Mesendoderm (in vitro differentiated cells): ENCODE results near the gene ZFY.
"Not testable (repeated sequence)": the region's sequence is repeated elsewhere in the genome, so short reads cannot be mapped to it uniquely, and the experiment has no call there.

Experiments used
- DNase-seq: peaks from one replicate; pipeline ENCODE4 v3.0.0; 2013
- H2AK5ac ChIP-seq: 2 replicates; pipeline ENCODE4 v1.6.1; 2013; ENCODE audit warnings: low read length, inconsistent platforms
- H2BK120ac ChIP-seq: 2 replicates; pipeline ENCODE4 v1.6.1; 2013; ENCODE audit warnings: low read depth, mild to moderate bottlenecking, low read length, moderate library complexity, mixed read lengths
- H2BK15ac ChIP-seq: replicated peaks from 2 replicates; pipeline ENCODE4 v1.6.1; 2013; ENCODE audit warnings: low read depth, mild to moderate bottlenecking, moderate library complexity
- H2BK5ac ChIP-seq: 2 replicates; pipeline ENCODE4 v1.6.1; 2013; ENCODE audit warnings: low read length, inconsistent platforms
- H3K18ac ChIP-seq: 2 replicates; pipeline ENCODE4 v1.6.1; 2013; ENCODE audit warnings: mild to moderate bottlenecking, low read length, mixed read lengths
- H3K23ac ChIP-seq: one replicate; pipeline ENCODE4 v1.6.1; 2013; ENCODE audit warnings: low read length
- H3K27ac ChIP-seq: 2 replicates; pipeline ENCODE4 v1.5.1; 2013; ENCODE audit warnings: low read depth, mild to moderate bottlenecking, inconsistent platforms, low read length, moderate library complexity
- H3K27me3 ChIP-seq: 2 replicates; pipeline ENCODE4 v1.6.1; 2013; ENCODE audit warnings: low read length, control low read depth, mild to moderate bottlenecking, inconsistent platforms; ENCODE audit not compliant: insufficient read depth, poor library complexity
- H3K36me3 ChIP-seq: 2 replicates; pipeline ENCODE4 v1.6.1; 2013; ENCODE audit warnings: low read length, inconsistent platforms; ENCODE audit not compliant: control insufficient read depth, insufficient read depth
- H3K4ac ChIP-seq: one replicate; pipeline ENCODE4 v1.6.1; 2013; ENCODE audit warnings: low read depth, mild to moderate bottlenecking, low read length, moderate library complexity
- H3K4me1 ChIP-seq: 2 replicates; pipeline ENCODE4 v1.6.1; 2013; ENCODE audit warnings: low read depth, low read length, inconsistent platforms; ENCODE audit not compliant: control insufficient read depth
- H3K4me2 ChIP-seq: 2 replicates; pipeline ENCODE4 v1.6.1; 2013; ENCODE audit warnings: low read length
- H3K4me3 ChIP-seq: 2 replicates; pipeline ENCODE4 v1.5.1; 2013; ENCODE audit warnings: mild to moderate bottlenecking, low read length
- H3K56ac ChIP-seq: one replicate; pipeline ENCODE4 v1.6.1; 2013; ENCODE audit warnings: low read length
- H3K79me1 ChIP-seq: 2 replicates; pipeline ENCODE4 v1.6.1; 2013; ENCODE audit warnings: low read length, inconsistent platforms
- H3K79me2 ChIP-seq: 2 replicates; pipeline ENCODE4 v1.6.1; 2013; ENCODE audit warnings: mild to moderate bottlenecking, low read length; ENCODE audit not compliant: control insufficient read depth, insufficient read depth
- H3K9ac ChIP-seq: 2 replicates; pipeline ENCODE4 v1.6.1; 2013; ENCODE audit warnings: low read length, inconsistent platforms
- H4K5ac ChIP-seq: one replicate; pipeline ENCODE4 v1.6.1; 2013; ENCODE audit warnings: low read length
- H4K8ac ChIP-seq: one replicate; pipeline ENCODE4 v1.6.1; 2013; ENCODE audit warnings: low read depth, mild to moderate bottlenecking, control low read depth, low read length, moderate library complexity
- WGBS: extraction: QIAGEN DNeasy Blood & Tissue Kit; methylation state at CpG from one replicate; pipeline ENCODE4 v1.1.7; 2013; ENCODE audit warnings: low lambda C conversion rate, missing lambda C conversion rate; ENCODE audit not compliant: insufficient coverage; ENCODE audit errors: extremely low coverage; 5-methylcytosine and 5-hydroxymethylcytosine counted together

The ZFY gene

GRCh38 chrY:3002680-3003515 lies 67.7 kb downstream of the ZFY start:
- Histone ChIP-seq H3K4ac (no peak overlapping the region), H4K5ac (no peak overlapping the region), H3K27me3 (no peaks in the 10 kb centered on the region), H3K23ac (no peak overlapping the region), H3K4me2 (no peak overlapping the region), H3K27ac (no peak overlapping the region), H3K79me2 (no peaks in the 10 kb centered on the region), H2BK15ac (no peak overlapping the region), H2BK5ac (no peak overlapping the region), H3K79me1 (no peaks in the 10 kb centered on the region), H2AK5ac (no peak overlapping the region), H3K4me1 (no peaks in the 10 kb centered on the region), H3K4me3 (no peak overlapping the region), H2BK120ac (no peak overlapping the region), H4K8ac (peak overlapping the region; percentile 28), H3K18ac (no peak overlapping the region), H3K36me3 (no peaks in the 10 kb centered on the region), H3K56ac (peak overlapping the region; percentile 70), H3K9ac (no peak overlapping the region)
- WGBS, result no CpG with 5 or more reads among the region's 15 CpGs
- no peak for DNase-seq

GRCh38 chrY:3003516-3003830 lies 68.3 kb downstream of the ZFY start:
- Histone ChIP-seq H3K4me2 (no peak overlapping the region), H2AK5ac (no peak overlapping the region), H4K5ac (no peak overlapping the region), H3K4me1 (no peaks in the 10 kb centered on the region), H3K23ac (no peak overlapping the region), H2BK120ac (no peak overlapping the region), H3K4me3 (no peak overlapping the region), H3K56ac (peak overlapping the region; percentile 70), H3K27ac (no peak overlapping the region), H3K27me3 (no peaks in the 10 kb centered on the region), H3K79me1 (no peaks in the 10 kb centered on the region), H3K4ac (no peak overlapping the region), H2BK15ac (no peak overlapping the region), H3K18ac (no peak overlapping the region), H4K8ac (no peak overlapping the region), H3K9ac (no peak overlapping the region), H2BK5ac (no peak overlapping the region), H3K79me2 (no peaks in the 10 kb centered on the region), H3K36me3 (no peaks in the 10 kb centered on the region)
- DNase-seq, result no peak
- WGBS, result no CpG with 5 or more reads among the region's 3 CpGs

- no peaks in the 10 kb centered on the region for H3K4me1 ChIP-seq
- no peak overlapping the region for H4K8ac ChIP-seq
- no peak overlapping the region for H3K4me3 ChIP-seq
- H3K79me1 ChIP-seq, result no peaks in the 10 kb centered on the region
- H3K27me3 ChIP-seq, result no peaks in the 10 kb centered on the region
- H2AK5ac ChIP-seq, result no peak overlapping the region
- no peak overlapping the region for H3K18ac ChIP-seq
- H3K9ac ChIP-seq, result no peak overlapping the region
- no peak overlapping the region for H3K4ac ChIP-seq
- no peak overlapping the region for H3K56ac ChIP-seq
- H2BK120ac ChIP-seq, result no peak overlapping the region
- no peak overlapping the region for H4K5ac ChIP-seq
- whole genome bisulfite sequencing, result no CpG with 5 or more reads among the region's 5 CpGs
- no peak overlapping the region for H3K23ac ChIP-seq
- no peak overlapping the region for H2BK5ac ChIP-seq
- no peak overlapping the region for H3K4me2 ChIP-seq
- H3K36me3 ChIP-seq, result no peaks in the 10 kb centered on the region
- no peaks in the 10 kb centered on the region for H3K79me2 ChIP-seq
- no peak overlapping the region for H2BK15ac ChIP-seq
- H3K27ac ChIP-seq, result no peak overlapping the region
- peak; percentile 65 for DNase-seq
These were observed 68.7 kb downstream of the ZFY start for GRCh38 chrY:3003846-3004245.

- DNase-seq, H3K9ac ChIP-seq, H3K27me3 ChIP-seq, H3K4ac ChIP-seq, H2BK5ac ChIP-seq, H2BK15ac ChIP-seq, H3K56ac ChIP-seq, H3K27ac ChIP-seq, H3K4me3 ChIP-seq, H3K18ac ChIP-seq, H2BK120ac ChIP-seq, H3K79me2 ChIP-seq, H2AK5ac ChIP-seq, H3K36me3 ChIP-seq, H4K8ac ChIP-seq, H3K4me1 ChIP-seq, H3K79me1 ChIP-seq, H4K5ac ChIP-seq, H3K23ac ChIP-seq, H3K4me2 ChIP-seq: not testable (repeated sequence)
- no CpG with 5 or more reads among the region's 2 CpGs for WGBS
These were observed 70.8 kb downstream of the ZFY start for GRCh38 chrY:3006031-3006430.

GRCh38 chrY:3007967-3008366 lies 72.8 kb downstream of the ZFY start:
- Histone ChIP-seq H4K8ac (no peak overlapping the region), H3K18ac (no peak overlapping the region), H2BK5ac (no peak overlapping the region), H4K5ac (no peak overlapping the region), H3K79me2 (no peaks in the 10 kb centered on the region), H3K23ac (no peak overlapping the region), H3K36me3 (no peaks in the 10 kb centered on the region), H3K4ac (no peak overlapping the region), H3K9ac (no peak overlapping the region), H2BK15ac (no peak overlapping the region), H3K4me3 (no peak overlapping the region), H3K4me1 (no peaks in the 10 kb centered on the region), H3K27ac (no peak overlapping the region), H2AK5ac (no peak overlapping the region), H3K27me3 (no peaks in the 10 kb centered on the region), H3K4me2 (no peak overlapping the region), H3K56ac (no peak overlapping the region), H3K79me1 (no peaks in the 10 kb centered on the region), H2BK120ac (no peak overlapping the region)
- DNase-seq, result peak; percentile 37

- WGBS, result no CpG with 5 or more reads among the region's 4 CpGs
- DNase-seq, result no peak
- H3K27ac ChIP-seq, result no peak overlapping the region
These were observed 77.0 kb downstream of the ZFY start for GRCh38 chrY:3012226-3012625.

More at GRCh38 chrY:3012226-3012625, 77.0 kb downstream of the ZFY start:
- Histone ChIP-seq H2AK5ac (no peak overlapping the region), H3K4me2 (no peak overlapping the region), H3K23ac (no peak overlapping the region), H3K4me1 (no peaks in the 10 kb centered on the region), H4K5ac (no peak overlapping the region), H3K4me3 (no peak overlapping the region), H4K8ac (no peak overlapping the region), H3K27me3 (no peaks in the 10 kb centered on the region), H3K4ac (no peak overlapping the region), H3K56ac (no peak overlapping the region), H2BK5ac (no peak overlapping the region), H3K79me2 (no peaks in the 10 kb centered on the region), H3K18ac (no peak overlapping the region), H2BK15ac (no peak overlapping the region), H3K9ac (no peak overlapping the region), H2BK120ac (no peak overlapping the region), H3K79me1 (no peaks in the 10 kb centered on the region), H3K36me3 (no peaks in the 10 kb centered on the region)
